GM19455 (cell line): Measurements from ENCODE around the gene CNKSR1.

Source experiments
- ATAC-seq: cut with Tn5 transposase; IDR thresholded peaks from one replicate; pipeline ENCODE4 v1.9.1; 2021; ENCODE audit not compliant: unreplicated experiment

The CNKSR1 gene

GRCh38 chr1:26184086-26184485, 6.8 kb downstream of the CNKSR1 start:
- ATAC-seq = no peak

- no peak for ATAC-seq
These were observed 7.6 kb downstream of the CNKSR1 start for GRCh38 chr1:26184883-26185282.

GRCh38 chr1:26187882-26188281, 10.6 kb downstream of the CNKSR1 start:
- ATAC-seq = no peak

GRCh38 chr1:26188477-26188876, 11.2 kb downstream of the CNKSR1 start:
- ATAC-seq = no peak

GRCh38 chr1:26189331-26189730, 12.0 kb downstream of the CNKSR1 start:
- no peak for ATAC-seq

- no peak for ATAC-seq
These were observed 12.5 kb downstream of the CNKSR1 start for GRCh38 chr1:26189751-26190275.

- no peak for ATAC-seq
These were observed 13.2 kb downstream of the CNKSR1 start, which contains the start of gene CATSPER4 for GRCh38 chr1:26190373-26190987. TSS of gene CATSPER4 (plus strand) at chr1:26190602. CDS start at chr1:26190628, 26 bp downstream.

- ATAC-seq = no peak
These were observed 14.4 kb downstream of the CNKSR1 start for GRCh38 chr1:26191739-26192138.

- ATAC-seq = no peak
These were observed 18.5 kb downstream of the CNKSR1 start for GRCh38 chr1:26195805-26196204.

- no peak for ATAC-seq
These were observed 20.0 kb downstream of the CNKSR1 start for GRCh38 chr1:26197301-26197700.

GRCh38 chr1:26197813-26198212, 20.5 kb downstream of the CNKSR1 start:
- ATAC-seq = no peak

GRCh38 chr1:26200413-26200812, 23.1 kb downstream of the CNKSR1 start:
- no peak for ATAC-seq

- no peak for ATAC-seq
These were observed 26.5 kb downstream of the CNKSR1 start for GRCh38 chr1:26203642-26204318.

GRCh38 chr1:26210147-26210870, 33.0 kb downstream of the CNKSR1 start:
- ATAC-seq = no peak

GRCh38 chr1:26212726-26213125, 35.4 kb downstream of the CNKSR1 start:
- ATAC-seq = no peak

- ATAC-seq = no peak
These were observed 36.1 kb downstream of the CNKSR1 start for GRCh38 chr1:26213335-26213905.

GRCh38 chr1:26215246-26215645, 38.0 kb downstream of the CNKSR1 start:
- ATAC-seq = no peak

GRCh38 chr1:26218906-26219494, 41.7 kb downstream of the CNKSR1 start:
- no peak for ATAC-seq

- ATAC-seq = no peak
These were observed 43.1 kb downstream of the CNKSR1 start for GRCh38 chr1:26220199-26220912.

- no peak for ATAC-seq
These were observed 43.8 kb downstream of the CNKSR1 start for GRCh38 chr1:26221094-26221493.
